H1 (cell line): Measurements from ENCODE around the gene RNF145. TPM values are rescaled to one million over a fixed set of nuclear protein-coding genes. Genes with fewer than 3 reads are reported as not detected.

Source experiments
- CTCF ChIA-PET: fragments of 300-600 bp; sonication (Branson Sonifier 250); formaldehyde crosslinking; loops from one replicate; lab custom pipeline; 2021; ENCODE audit not compliant: partially characterized antibody; lab: Charles Lee
- POLR2A ChIA-PET: fragments of 300-600 bp; sonication (Branson Sonifier 250); formaldehyde crosslinking; loops from one replicate; lab custom pipeline; 2021; ENCODE audit warnings: inconsistent platforms; ENCODE audit not compliant: partially characterized antibody; lab: Charles Lee
- DNase-seq, 2 experiments: peaks; one replicate each; pipeline versions ENCODE4 v3.0.0 to v3.0.0-alpha.2; 2010 to 2022; ENCODE audit warnings: low spot score in 2 of 2, low read depth in 1 of 2, mixed read lengths in 1 of 2
- FAIRE-seq: peaks from 2 replicates; lab custom pipeline; 2011; peaks lifted over from hg19 to GRCh38; lab: Jason Lieb, UNC
- H2AFZ ChIP-seq: 2 replicates; pipeline ENCODE4 v1.8.1; 2012; ENCODE audit warnings: low read length, inconsistent platforms
- H2AK5ac ChIP-seq: 2 replicates; pipeline ENCODE4 v1.6.1; 2013; ENCODE audit warnings: low read depth, low read length
- H2BK120ac ChIP-seq: replicated peaks from 2 replicates; pipeline ENCODE3; 2013; ENCODE audit warnings: low read depth, low read length, inconsistent platforms
- H2BK12ac ChIP-seq: 2 replicates; pipeline ENCODE4 v1.6.1; 2013; ENCODE audit warnings: low read depth, low read length
- H2BK15ac ChIP-seq: 2 replicates; pipeline ENCODE4 v1.6.1; 2013; ENCODE audit warnings: low read length
- H2BK20ac ChIP-seq: 2 replicates; pipeline ENCODE4 v1.6.1; 2013; ENCODE audit warnings: low read length
- H2BK5ac ChIP-seq: 2 replicates; pipeline ENCODE4 v1.6.1; 2013; ENCODE audit warnings: low read depth, low read length
- H3K14ac ChIP-seq: 2 replicates; pipeline ENCODE4 v1.6.1; 2013; ENCODE audit warnings: inconsistent platforms; ENCODE audit not compliant: insufficient read length
- H3K18ac ChIP-seq: 2 replicates; pipeline ENCODE4 v1.6.1; 2013; ENCODE audit warnings: low read length; ENCODE audit errors: extremely low read depth
- H3K23ac ChIP-seq: 2 replicates; pipeline ENCODE4 v1.6.1; 2013; ENCODE audit warnings: inconsistent platforms; ENCODE audit not compliant: insufficient read length
- H3K23me2 ChIP-seq: 2 replicates; pipeline ENCODE4 v1.6.1; 2013; ENCODE audit warnings: low read depth, low read length
- H3K27ac ChIP-seq: 2 replicates; pipeline ENCODE4 v1.6.1; 2011; ENCODE audit warnings: low read depth, low read length, inconsistent platforms
- H3K27me3 ChIP-seq, 4 experiments: replicated peaks in 1 of 4; 1 replicate in 1 of 4; 2 replicates in 3 of 4; pipeline versions ENCODE4 v1.6.1 to v1.8.1; 2011 to 2013; ENCODE audit warnings: low read length in 3 of 4, mild to moderate bottlenecking in 3 of 4, inconsistent platforms in 2 of 4, mixed read lengths in 2 of 4, moderate library complexity in 1 of 4; ENCODE audit not compliant: control insufficient read depth in 3 of 4, insufficient read depth in 3 of 4; ENCODE audit errors: extremely low read depth in 1 of 4
- H3K36me3 ChIP-seq, 4 experiments: 2 replicates each; pipeline versions ENCODE4 v1.6.1 to v1.8.1; 2011 to 2013; ENCODE audit warnings: mild to moderate bottlenecking in 4 of 4, low read length in 3 of 4, moderate library complexity in 2 of 4, control low read depth in 1 of 4, inconsistent platforms in 1 of 4; ENCODE audit not compliant: insufficient read depth in 4 of 4, control insufficient read depth in 2 of 4
- H3K4ac ChIP-seq: replicated peaks from 2 replicates; pipeline ENCODE3; 2013; ENCODE audit warnings: low read length, low read depth, mixed read lengths, inconsistent platforms; ENCODE audit not compliant: insufficient read length
- H3K4me1 ChIP-seq, 4 experiments: replicated peaks in 1 of 4; 1 replicate in 1 of 4; 2 replicates in 3 of 4; pipeline versions ENCODE4 v1.6.1 to v1.8.1; 2011 to 2013; ENCODE audit warnings: low read length in 3 of 4, inconsistent platforms in 2 of 4, mixed read lengths in 1 of 4; ENCODE audit not compliant: insufficient read depth in 4 of 4, control insufficient read depth in 3 of 4
- H3K4me2 ChIP-seq, 2 experiments: 2 replicates each; pipeline versions ENCODE4 v1.6.1 to v1.8.1; 2011 to 2013; ENCODE audit warnings: low read depth in 2 of 2, low read length in 2 of 2, control low read depth in 1 of 2, inconsistent platforms in 1 of 2, mild to moderate bottlenecking in 1 of 2; ENCODE audit not compliant: insufficient read depth in 1 of 2
- H3K4me3 ChIP-seq, 4 experiments: fragments of 200-600, 300-600 bp in 1 of 4; sonication (generic), shearing (Covaris generic), sonication (Bioruptor Twin) in 1 of 4; 2 replicates each; pipeline versions ENCODE4 v1.5.1 to v1.8.1; 2011 to 2016; ENCODE audit warnings: low read length in 4 of 4, low read depth in 3 of 4, control low read depth in 2 of 4, inconsistent platforms in 2 of 4, mild to moderate bottlenecking in 2 of 4, mixed read lengths in 1 of 4, moderate library complexity in 1 of 4; ENCODE audit not compliant: insufficient read depth in 2 of 4; ENCODE audit errors: extremely low read depth in 1 of 4
- H3K56ac ChIP-seq: replicated peaks from 2 replicates; pipeline ENCODE3; 2013; ENCODE audit warnings: low read depth, mild to moderate bottlenecking, mixed read lengths, low read length, inconsistent platforms; ENCODE audit not compliant: insufficient read length
- H3K79me1 ChIP-seq: 2 replicates; pipeline ENCODE4 v1.6.1; 2013; ENCODE audit warnings: low read depth, low read length, control low read depth
- H3K79me2 ChIP-seq, 2 experiments: 2 replicates each; pipeline versions ENCODE4 v1.6.1 to v1.8.1; 2012 to 2013; ENCODE audit warnings: low read length in 2 of 2, mild to moderate bottlenecking in 2 of 2, inconsistent platforms in 1 of 2; ENCODE audit not compliant: insufficient read depth in 2 of 2, control insufficient read depth in 1 of 2
- H3K9ac ChIP-seq, 4 experiments: replicated peaks in 1 of 4; 1 replicate in 1 of 4; 2 replicates in 3 of 4; pipeline versions ENCODE4 v1.6.1 to v1.8.1; 2011 to 2013; ENCODE audit warnings: low read depth in 3 of 4, low read length in 3 of 4, control low read depth in 2 of 4, mild to moderate bottlenecking in 2 of 4, moderate library complexity in 2 of 4, inconsistent platforms in 1 of 4; ENCODE audit errors: extremely low read depth in 1 of 4
- H3K9me3 ChIP-seq, 2 experiments: 2 replicates each; pipeline versions ENCODE4 v1.6.1 to v1.8.1; 2012 to 2013; ENCODE audit warnings: mild to moderate bottlenecking in 2 of 2, moderate library complexity in 2 of 2, control low read depth in 1 of 2, inconsistent platforms in 1 of 2, low read depth in 1 of 2, low read length in 1 of 2, mixed read lengths in 1 of 2; ENCODE audit not compliant: insufficient read depth in 2 of 2
- H4K20me1 ChIP-seq, 2 experiments: replicated peaks in 1 of 2; 2 replicates each; pipeline versions ENCODE3 to v1.8.1; 2011 to 2013; ENCODE audit warnings: inconsistent platforms in 2 of 2, low read length in 2 of 2, mild to moderate bottlenecking in 1 of 2; ENCODE audit not compliant: insufficient read depth in 2 of 2, control insufficient read depth in 1 of 2
- H4K5ac ChIP-seq: 2 replicates; pipeline ENCODE4 v1.6.1; 2013; ENCODE audit warnings: low read length, low read depth, mixed read lengths, inconsistent platforms; ENCODE audit not compliant: insufficient read length
- H4K8ac ChIP-seq: 2 replicates; pipeline ENCODE4 v1.8.0; 2013; ENCODE audit warnings: mild to moderate bottlenecking, moderate library complexity, low read length, inconsistent platforms; ENCODE audit not compliant: insufficient read depth; ENCODE audit errors: extremely low read depth
- H4K91ac ChIP-seq: replicated peaks from 2 replicates; pipeline ENCODE3; 2013; ENCODE audit warnings: low read length, mixed read lengths, inconsistent platforms; ENCODE audit not compliant: insufficient read length
- BCL11A ChIP-seq, 2 experiments: IDR thresholded peaks; one replicate each; pipeline ENCODE4 v1.6.1; 2011; ENCODE audit warnings: low read depth in 2 of 2, low read length in 2 of 2, mild to moderate bottlenecking in 2 of 2
- CBX8 ChIP-seq: fragments of 300-800, 300-1000 bp; sonication (generic); IDR thresholded peaks from 2 replicates; pipeline ENCODE4 v1.7.1; 2016; ENCODE audit warnings: low read depth, low read length, borderline replicate concordance
- CEBPB ChIP-seq: IDR thresholded peaks from 2 replicates; pipeline ENCODE4 v1.6.1; 2012; ENCODE audit warnings: low read depth, low read length
- CHD2 ChIP-seq: IDR thresholded peaks from 2 replicates; pipeline ENCODE4 v1.6.1; 2012; ENCODE audit warnings: low read length, improper control_type of control experiment
- EZH2 ChIP-seq: fragments of 200-600 bp; sonication (generic); IDR thresholded peaks from 2 replicates; pipeline ENCODE4 v1.7.1; 2012; ENCODE audit warnings: low read depth, mild to moderate bottlenecking, moderate library complexity, low read length, inconsistent platforms; ENCODE audit not compliant: severe bottlenecking
- FOSL1 ChIP-seq: IDR thresholded peaks from 2 replicates; pipeline ENCODE4 v1.6.1; 2011; ENCODE audit warnings: mild to moderate bottlenecking, low read depth, low read length, moderate library complexity; ENCODE audit not compliant: insufficient read depth
- KDM1A ChIP-seq: fragments of 200-600, 300-600 bp; sonication (generic); IDR thresholded peaks from 2 replicates; pipeline ENCODE4 v1.7.1; 2016; ENCODE audit warnings: mild to moderate bottlenecking, low read length, borderline replicate concordance
- POU5F1 ChIP-seq: IDR thresholded peaks from 2 replicates; pipeline ENCODE4 v1.6.1; 2011; ENCODE audit warnings: low read depth, mild to moderate bottlenecking, low read length, moderate library complexity
- RBBP5 ChIP-seq: IDR thresholded peaks from 2 replicates; pipeline ENCODE4 v1.7.1; 2012; ENCODE audit warnings: low read depth, mild to moderate bottlenecking, inconsistent platforms, low read length, moderate library complexity, borderline replicate concordance
- SIN3A ChIP-seq, 2 experiments: IDR thresholded peaks in 1 of 2; conservative IDR thresholded peaks in 1 of 2; 2 replicates each; pipeline ENCODE4 v1.6.1; 2011 to 2012; ENCODE audit warnings: low read length in 2 of 2, improper control_type of control experiment in 1 of 2, low read depth in 1 of 2, mild to moderate bottlenecking in 1 of 2
- SP1 ChIP-seq: IDR thresholded peaks from 2 replicates; pipeline ENCODE4 v1.6.1; 2011; ENCODE audit warnings: low read depth, low read length
- SRF ChIP-seq: IDR thresholded peaks from 2 replicates; pipeline ENCODE4 v1.6.1; 2011; ENCODE audit warnings: mild to moderate bottlenecking, low read depth, low read length, moderate library complexity
- TAF1 ChIP-seq: IDR thresholded peaks from 2 replicates; pipeline ENCODE4 v1.6.1; 2011; ENCODE audit warnings: mild to moderate bottlenecking, low read depth, low read length
- TBP ChIP-seq: IDR thresholded peaks from 2 replicates; pipeline ENCODE4 v1.6.1; 2011; ENCODE audit warnings: low read depth, low read length, improper control_type of control experiment
- TCF12 ChIP-seq: IDR thresholded peaks from 2 replicates; pipeline ENCODE4 v1.6.1; 2011; ENCODE audit warnings: low read depth, mild to moderate bottlenecking, low read length
- WGBS, 2 experiments: shearing (Covaris generic) in 1 of 2; methylation state at CpG; one replicate each; pipeline versions ENCODE4 v1.1.6 to v1.1.7; 2013 to 2015; ENCODE audit warnings: low lambda C conversion rate in 2 of 2, mixed read lengths in 2 of 2, inconsistent platforms in 1 of 2, low coverage in 1 of 2, missing lambda C conversion rate in 1 of 2; ENCODE audit not compliant: insufficient replicate concordance in 2 of 2, insufficient coverage in 1 of 2, insufficient read length in 1 of 2; ENCODE audit errors: extremely low coverage in 1 of 2, missing lambda C conversion rate in 1 of 2; 5-methylcytosine and 5-hydroxymethylcytosine counted together
- polyA plus RNA-seq, 7 experiments: library from polyadenylated mRNA; depleted of rRNA in 3 of 7; stranded (reverse) in 5 of 7; unstranded in 2 of 7; fragments of >200 nt in 5 of 7; fragments of 200-250 nt in 2 of 7; gene quantifications; 1 replicate in 5 of 7; 2 replicates in 1 of 7; 4 replicates in 1 of 7; pipeline versions ENCODE4 v1.2.1 to v1.2.3, GENCODE V29; 2011 to 2013; ENCODE audit warnings: missing spikeins in 2 of 7, mixed read lengths in 2 of 7
- total RNA-seq: library from RNA; stranded (reverse); fragmentation: NEBNext Ultra II Directional; extraction: Animal tissue kit (Norgen Biotek cat#: 25700); gene quantifications from 2 replicates; pipeline ENCODE4 v1.2.1, GENCODE V29; 2021

Gene RNF145
- total and polyA plus RNA-seq, 2 of the 8 experiments (the other 6 are each of a cell fraction or from before 2014, with no cell fraction given) = 34.2 to 72.5 TPM

DNA sequence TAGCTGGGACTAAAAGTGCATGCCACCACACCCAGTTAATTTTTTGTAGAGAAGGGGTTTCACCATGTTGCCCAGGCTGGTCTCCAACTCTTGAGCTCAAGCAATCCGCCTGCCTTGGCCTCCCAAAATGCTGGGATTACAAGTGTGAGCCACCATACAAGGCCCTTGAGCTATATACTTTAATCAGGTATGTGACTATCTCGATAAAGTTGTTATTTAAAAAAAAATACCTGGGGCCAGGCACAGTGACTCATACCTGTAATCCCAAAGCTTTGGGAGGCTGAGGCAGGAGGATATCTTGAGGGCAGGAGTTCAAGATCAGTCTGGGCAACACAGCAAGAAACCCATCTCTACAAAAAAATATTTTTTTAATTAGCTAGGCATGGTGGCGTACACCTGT is 19.2 kb downstream of the RNF145 start:
- no peak overlapping the region for H4K8ac ChIP-seq
- H3K9ac ChIP-seq = no peak overlapping the region
- no peak for DNase-seq
- H2BK5ac ChIP-seq = no peak overlapping the region
- H3K9me3 ChIP-seq = no peaks in the 10 kb centered on the region
- no peak for FAIRE-seq
- H2AK5ac ChIP-seq = no peak overlapping the region
- no peak overlapping the region for H2AFZ ChIP-seq
- H2BK15ac ChIP-seq = no peak overlapping the region
- H3K27ac ChIP-seq = no peak overlapping the region
- H3K23ac ChIP-seq = no peak overlapping the region
- H4K91ac ChIP-seq = no peak overlapping the region
- H3K4me1 ChIP-seq = peaks cover 0 to under 1% (median 0%) of the 10 kb centered on the region in 4 experiments; a peak in 1 of 7 replicates
- no peak overlapping the region for H3K18ac ChIP-seq
- no peak overlapping the region for H4K5ac ChIP-seq
- no peak overlapping the region for H3K14ac ChIP-seq
- CTCF ChIA-PET = interaction anchor here (0.7 kb wide), 1 partner anchor 123 kb away, joined by 3 read pairs; no protein-coding TSS in a partner anchor
- POLR2A ChIA-PET = interaction anchor here (1.2 kb wide), 1 partner anchor 18 kb away, joined by 5 read pairs; no protein-coding TSS in a partner anchor
- no peak overlapping the region for H2BK20ac ChIP-seq
- no peak overlapping the region for H3K56ac ChIP-seq
- peaks cover 0 to 14% (median 5%) of the 10 kb centered on the region in 4 experiments; a peak in 3 of 8 replicates for H3K36me3 ChIP-seq
- no peaks in the 10 kb centered on the region for H3K27me3 ChIP-seq
- H3K79me2 ChIP-seq = no peaks in the 10 kb centered on the region; a peak in 2 of 4 replicates
- no peaks in the 10 kb centered on the region; the same call in 1 of the 2 replicates for H3K79me1 ChIP-seq
- H2BK120ac ChIP-seq = no peak overlapping the region
- WGBS, 2 experiments = 90% methylated on average over 3 of the region's 3 CpGs; no CpG with 5 or more reads in 1 of the 2 experiments
- no peaks in the 10 kb centered on the region for H3K23me2 ChIP-seq
- peaks cover 0 to 8% of the 10 kb centered on the region in 2 experiments for H4K20me1 ChIP-seq
- no peak overlapping the region for H3K4me2 ChIP-seq
- no peak overlapping the region for H2BK12ac ChIP-seq
- H3K4me3 ChIP-seq = no peak overlapping the region
- H3K4ac ChIP-seq = no peak overlapping the region
- TF ChIP-seq KDM1A (no peak), TAF1 (no peak), TCF12 (no peak), CBX8 (no peak), BCL11A (IDR thresholded peaks at IDR 0.05; ENCODE audit: low read depth in 2 of 2, low read length in 2 of 2) (no peak), SP1 (no peak), SRF (no peak), EZH2 (no peak), SIN3A (conservative IDR thresholded peaks at IDR 0.05 in 1 of 2, IDR thresholded peaks at IDR 0.05 in 1 of 2; ENCODE audit: low read depth in 1 of 2, low read length in 2 of 2) (no peak), FOSL1 (no peak), POU5F1 (no peak), CEBPB (no peak), TBP (no peak), CHD2 (no peak), RBBP5 (no peak)
